Measurements from ENCODE around the gene DUSP16. TPM values are rescaled to one million over a fixed set of nuclear protein-coding genes. Genes with fewer than 3 reads are reported as not detected.

DUSP16 gene
- total RNA-seq, 1 experiment from 2014 or later: 4.4 TPM

DNA sequence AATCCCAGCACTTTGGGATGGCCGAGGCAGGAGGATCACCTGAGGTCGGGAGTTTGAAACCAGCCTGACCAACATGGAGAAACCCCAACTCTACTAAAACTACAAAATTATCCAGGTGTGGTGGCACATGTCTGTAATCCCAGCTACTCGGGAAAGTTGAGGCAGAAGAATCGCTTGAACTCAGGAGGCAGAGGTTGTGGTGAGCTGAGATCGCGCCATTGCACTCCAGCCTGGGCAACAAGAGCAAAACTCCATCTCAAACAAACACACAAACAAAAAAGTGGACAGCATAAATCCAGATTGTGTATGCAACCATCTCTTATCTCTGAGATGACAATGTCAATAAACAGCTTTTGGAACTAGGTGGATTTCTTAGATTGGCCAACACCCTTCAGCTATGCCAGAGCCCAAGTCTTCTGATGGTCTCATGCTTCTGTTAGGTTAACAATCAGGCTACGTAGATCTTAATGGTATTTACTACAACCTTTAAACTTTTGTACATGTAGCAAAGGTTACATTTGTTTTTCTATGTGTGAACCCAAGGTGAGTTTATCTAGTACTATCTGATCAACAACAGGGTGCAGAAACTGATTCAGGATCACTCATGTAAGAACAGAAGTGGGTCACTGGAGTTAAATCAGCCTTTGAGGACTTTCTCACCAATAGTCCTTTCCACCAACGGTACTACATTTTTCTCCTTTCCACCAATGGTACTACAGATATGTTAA, 73.7 kb downstream of the DUSP16 start:
- TF ChIP-seq EZH2phosphoT487 (IDR thresholded peaks at IDR 0.05; ENCODE audit: borderline replicate concordance, low read length): no peak
- TF ChIP-seq EZH2 (IDR thresholded peaks at IDR 0.05; ENCODE audit: low read length, unreplicated experiment): no peak
- TF ChIP-seq, protein P1, sequence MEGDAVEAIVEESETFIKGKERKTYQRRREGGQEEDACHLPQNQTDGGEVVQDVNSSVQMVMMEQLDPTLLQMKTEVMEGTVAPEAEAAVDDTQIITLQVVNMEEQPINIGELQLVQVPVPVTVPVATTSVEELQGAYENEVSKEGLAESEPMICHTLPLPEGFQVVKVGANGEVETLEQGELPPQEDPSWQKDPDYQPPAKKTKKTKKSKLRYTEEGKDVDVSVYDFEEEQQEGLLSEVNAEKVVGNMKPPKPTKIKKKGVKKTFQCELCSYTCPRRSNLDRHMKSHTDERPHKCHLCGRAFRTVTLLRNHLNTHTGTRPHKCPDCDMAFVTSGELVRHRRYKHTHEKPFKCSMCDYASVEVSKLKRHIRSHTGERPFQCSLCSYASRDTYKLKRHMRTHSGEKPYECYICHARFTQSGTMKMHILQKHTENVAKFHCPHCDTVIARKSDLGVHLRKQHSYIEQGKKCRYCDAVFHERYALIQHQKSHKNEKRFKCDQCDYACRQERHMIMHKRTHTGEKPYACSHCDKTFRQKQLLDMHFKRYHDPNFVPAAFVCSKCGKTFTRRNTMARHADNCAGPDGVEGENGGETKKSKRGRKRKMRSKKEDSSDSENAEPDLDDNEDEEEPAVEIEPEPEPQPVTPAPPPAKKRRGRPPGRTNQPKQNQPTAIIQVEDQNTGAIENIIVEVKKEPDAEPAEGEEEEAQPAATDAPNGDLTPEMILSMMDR (conservative IDR thresholded peaks at IDR 0.05; ENCODE audit: low read depth, low read length): no peak
- ChIA-PET CTCF (no interaction called here), POLR2A (ENCODE audit: unreplicated experiment) (no interaction called here)
- Histone ChIP-seq H3F3A (ENCODE audit: low read length, unreplicated experiment) (no peaks in the 10 kb centered on the region), H3K4me1 (ENCODE audit: insufficient read depth, low read length) (peaks cover 11% of the 10 kb centered on the region), H3K27me3 (ENCODE audit: low read length) (no peaks in the 10 kb centered on the region), H3K4me2 (ENCODE audit: low read length) (no peak overlapping the region), H2AFZ (ENCODE audit: low read length) (no peak overlapping the region), H4K20me1 (ENCODE audit: low read length) (no peaks in the 10 kb centered on the region), H3K9ac (ENCODE audit: low read length) (no peak overlapping the region), H3K4me3 (ENCODE audit: low read length) (no peak overlapping the region), H3K9me3 (ENCODE audit: low read length) (no peaks in the 10 kb centered on the region), H3K79me2 (ENCODE audit: low read length) (no peaks in the 10 kb centered on the region), H3K36me3 (ENCODE audit: low read depth, low read length) (no peaks in the 10 kb centered on the region), H3K27ac (ENCODE audit: low read length) (no peak overlapping the region), H3K9me2 (replicated peaks; ENCODE audit: low read length) (no peaks in the 10 kb centered on the region)
- DNase-seq (no peak), ATAC-seq (no peak)
- no TSS peak for BruUV-seq (replicated peaks)
- intact Hi-C loops (cut with micrococcal nuclease): no loop called here

DNA sequence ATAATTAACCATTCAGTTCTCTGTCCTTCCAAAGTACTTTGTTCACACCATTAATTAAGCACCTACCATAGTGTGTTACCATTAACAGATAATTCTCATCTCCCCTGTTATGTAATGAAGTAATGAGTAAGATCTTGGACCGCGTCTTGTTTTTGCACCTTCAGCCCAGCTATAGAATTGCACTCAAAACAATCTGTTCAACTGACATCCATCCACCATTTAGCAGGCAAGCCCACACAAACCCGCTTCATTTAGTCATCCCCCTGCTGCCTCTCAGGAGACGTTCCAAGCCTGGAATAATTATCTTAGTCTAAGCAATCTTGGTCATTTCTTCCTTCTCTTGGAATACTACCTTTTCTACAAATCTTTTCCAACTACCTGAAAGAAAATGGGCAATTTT, 74.4 kb downstream of the DUSP16 start:
- no peaks in the 10 kb centered on the region for H3K9me2 ChIP-seq (replicated peaks; ENCODE audit: low read length)
- ChIA-PET POLR2A (ENCODE audit: unreplicated experiment) (no interaction called here), CTCF (no interaction called here)
- no peak for TF ChIP-seq EZH2phosphoT487 (IDR thresholded peaks at IDR 0.05; ENCODE audit: borderline replicate concordance, low read length)
- no peak for TF ChIP-seq EZH2 (IDR thresholded peaks at IDR 0.05; ENCODE audit: low read length, unreplicated experiment)
- TF ChIP-seq, protein P1 (conservative IDR thresholded peaks at IDR 0.05; ENCODE audit: low read depth, low read length): no peak
- DNase-seq (no peak), ATAC-seq (no peak)
- H3K27ac ChIP-seq (ENCODE audit: low read length): no peak overlapping the region
- H4K20me1 ChIP-seq (ENCODE audit: low read length): no peaks in the 10 kb centered on the region
- no peak overlapping the region for H3K9ac ChIP-seq (ENCODE audit: low read length)
- no peaks in the 10 kb centered on the region for H3K27me3 ChIP-seq (ENCODE audit: low read length)
- H3K36me3 ChIP-seq (ENCODE audit: low read depth, low read length): no peaks in the 10 kb centered on the region; the same call in 1 of the 2 replicates
- intact Hi-C loops (cut with micrococcal nuclease): no loop called here
- no TSS peak for BruUV-seq (replicated peaks)
- no peak overlapping the region for H3K4me3 ChIP-seq (ENCODE audit: low read length)
- H3K9me3 ChIP-seq (ENCODE audit: low read length): no peaks in the 10 kb centered on the region
- no peak overlapping the region for H3K4me2 ChIP-seq (ENCODE audit: low read length)
- no peaks in the 10 kb centered on the region for H3F3A ChIP-seq (ENCODE audit: low read length, unreplicated experiment)
- H2AFZ ChIP-seq (ENCODE audit: low read length): no peak overlapping the region
- no peaks in the 10 kb centered on the region for H3K79me2 ChIP-seq (ENCODE audit: low read length)
- peaks cover 11% of the 10 kb centered on the region for H3K4me1 ChIP-seq (ENCODE audit: insufficient read depth, low read length)

DNA sequence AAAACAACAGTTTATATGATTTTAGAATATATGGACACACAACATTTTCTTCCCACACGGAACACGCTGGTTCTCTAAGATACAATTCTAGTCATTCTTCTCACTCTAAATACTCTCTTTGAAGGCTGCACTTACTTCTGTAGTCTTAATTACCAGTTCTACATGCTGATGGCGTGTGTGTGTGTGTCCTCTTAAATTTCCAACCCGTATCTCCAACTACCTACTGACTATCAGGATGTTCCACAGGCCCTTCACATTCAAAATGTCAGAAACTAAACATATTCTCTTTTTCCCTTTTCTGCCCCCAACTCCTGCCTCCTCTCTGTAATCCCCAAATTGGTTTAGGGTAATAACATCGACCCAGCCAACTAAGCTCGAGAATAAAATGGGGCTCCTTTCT, 75.2 kb downstream of the DUSP16 start:
- intact Hi-C loops (cut with micrococcal nuclease): no loop called here
- Histone ChIP-seq H3K9me2 (replicated peaks; ENCODE audit: low read length) (no peaks in the 10 kb centered on the region), H3K9ac (ENCODE audit: low read length) (no peak overlapping the region), H3K9me3 (ENCODE audit: low read length) (no peaks in the 10 kb centered on the region), H3F3A (ENCODE audit: low read length, unreplicated experiment) (no peaks in the 10 kb centered on the region), H3K27me3 (ENCODE audit: low read length) (no peaks in the 10 kb centered on the region), H3K36me3 (ENCODE audit: low read depth, low read length) (no peaks in the 10 kb centered on the region; the same call in 1 of the 2 replicates), H3K27ac (ENCODE audit: low read length) (peak overlapping the region; percentile 51; the same call in 1 of the 2 replicates), H3K79me2 (ENCODE audit: low read length) (no peaks in the 10 kb centered on the region), H3K4me1 (ENCODE audit: insufficient read depth, low read length) (peaks cover 11% of the 10 kb centered on the region), H4K20me1 (ENCODE audit: low read length) (no peaks in the 10 kb centered on the region), H3K4me3 (ENCODE audit: low read length) (no peak overlapping the region), H2AFZ (ENCODE audit: low read length) (no peak overlapping the region), H3K4me2 (ENCODE audit: low read length) (no peak overlapping the region)
- no TSS peak for BruUV-seq (replicated peaks)
- ChIA-PET POLR2A (ENCODE audit: unreplicated experiment) (no interaction called here), CTCF (no interaction called here)
- no peak for TF ChIP-seq EZH2 (IDR thresholded peaks at IDR 0.05; ENCODE audit: low read length, unreplicated experiment)
- TF ChIP-seq, protein P1 (conservative IDR thresholded peaks at IDR 0.05; ENCODE audit: low read depth, low read length): no peak
- no peak for TF ChIP-seq EZH2phosphoT487 (IDR thresholded peaks at IDR 0.05; ENCODE audit: borderline replicate concordance, low read length)
- ATAC-seq (no peak), DNase-seq (no peak)

Measured in PC-3 (cell line).